Bladder microvascular endothelial cell (primary cell): ENCODE measurements around the gene SELENOS. TPM values are rescaled to one million over a fixed set of nuclear protein-coding genes. Genes with fewer than 3 reads are reported as not detected.

Experiments used
- total RNA-seq: library from RNA; depleted of rRNA; stranded (reverse); fragments of >200 nt; gene quantifications from 2 replicates; pipeline ENCODE4 v1.2.3, GENCODE V29; 2014

Gene SELENOS, protein sequence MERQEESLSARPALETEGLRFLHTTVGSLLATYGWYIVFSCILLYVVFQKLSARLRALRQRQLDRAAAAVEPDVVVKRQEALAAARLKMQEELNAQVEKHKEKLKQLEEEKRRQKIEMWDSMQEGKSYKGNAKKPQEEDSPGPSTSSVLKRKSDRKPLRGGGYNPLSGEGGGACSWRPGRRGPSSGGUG
- total RNA-seq: 47.4 and 66.5 TPM in 2 replicates

DNA sequence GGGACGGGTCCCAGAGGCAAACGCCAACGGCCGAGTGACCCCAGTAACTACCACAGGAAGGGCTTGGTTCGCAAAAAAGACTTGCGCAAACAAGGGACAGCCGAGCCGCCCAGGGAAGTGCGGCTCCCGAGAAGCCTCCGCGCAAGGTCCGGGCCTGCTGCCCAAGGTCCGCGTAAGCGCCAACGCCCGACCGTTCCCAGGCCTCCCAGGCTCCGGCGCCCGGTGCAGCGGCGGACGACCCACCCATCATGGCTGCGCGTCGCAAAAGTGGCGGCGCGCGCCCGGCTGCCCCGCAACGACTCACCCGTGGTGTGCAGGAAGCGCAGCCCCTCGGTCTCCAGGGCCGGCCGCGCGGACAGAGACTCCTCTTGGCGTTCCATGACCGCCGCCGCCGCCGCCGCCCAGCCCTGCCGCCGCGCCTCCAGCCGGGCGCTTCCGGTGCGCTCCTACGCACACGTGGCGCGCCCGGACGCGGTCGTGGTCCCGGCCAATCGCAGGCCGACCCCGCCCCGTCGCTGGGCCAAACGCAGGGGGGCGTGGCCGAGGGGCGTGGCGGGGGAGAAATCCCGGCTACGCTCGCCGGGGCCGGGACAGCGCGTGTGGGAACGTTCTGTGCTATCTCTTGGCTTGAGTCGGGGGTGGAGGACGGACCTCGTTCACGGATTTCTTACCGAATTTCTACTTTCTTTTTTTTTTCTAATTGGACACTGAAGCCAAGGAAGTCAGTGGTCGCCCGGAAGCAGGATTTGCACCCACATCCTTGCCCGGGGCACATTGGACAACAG lies at the start of gene SELENOS:
Gene SELENOS, minus strand, starts transcription at position 448 of the 785 bp plus-strand sequence. Its CDS starts 68 bp downstream, at position 380.

GRCh38 chr15:101294731-101295606 lies 17.7 kb upstream of the SELENOS start, which contains the start of gene SNRPA1:
SNRPA1 (minus strand) TSS chr15:101295248; CDS start chr15:101295178, 70 bp downstream.

GRCh38 chr15:101251830-101252820 lies 25.2 kb downstream of the SELENOS start, which contains the start of gene CHSY1:
CHSY1 (minus strand) TSS chr15:101252048; CDS start chr15:101251456, 592 bp downstream.

Other genes with a start within 250 kb of the SELENOS start
- 27.8 and 41.2 TPM in 2 replicates for gene CHSY1, start 25.4 kb downstream of the SELENOS start, total RNA-seq
- gene SNRPA1, start 17.8 kb upstream of the SELENOS start, total RNA-seq: 12.1 and 19.9 TPM in 2 replicates
- gene PCSK6, start 212.2 kb upstream of the SELENOS start, total RNA-seq: 0.49 and 31.7 TPM in 2 replicates